RWPE2 (cell line): ENCODE results near the gene SYT2.
"Not testable (repeated sequence)": the region's sequence is repeated elsewhere in the genome, so short reads cannot be mapped to it uniquely, and the experiment has no call there.

Experiments
- ATAC-seq: fragments of 200-7000 bp; cut with Tn5 transposase; 3 replicates; pipeline ENCODE4 v1.9.1; 2021; ENCODE audit warnings: low read depth
- DNase-seq: peaks from one replicate; pipeline ENCODE4 v3.0.0-alpha.2; 2020; ENCODE audit warnings: low spot score
- H3K27ac ChIP-seq: fragments of 450-650 bp; 2 replicates; pipeline ENCODE4 v1.5.1; 2017; ENCODE audit warnings: mild to moderate bottlenecking; ENCODE audit not compliant: poor library complexity, severe bottlenecking
- H3K27me3 ChIP-seq: fragments of 250-450 bp; sonication (Bioruptor Pico); 2 replicates; pipeline ENCODE4 v1.5.1; 2021; ENCODE audit warnings: mild to moderate bottlenecking, moderate library complexity; ENCODE audit not compliant: insufficient read depth, poor library complexity, severe bottlenecking
- H3K36me3 ChIP-seq: fragments of 250-450 bp; sonication (Bioruptor Pico); 2 replicates; pipeline ENCODE4 v1.5.1; 2020; ENCODE audit warnings: low read depth, mild to moderate bottlenecking, moderate library complexity
- H3K4me1 ChIP-seq: fragments of 250-450 bp; sonication (Bioruptor Pico); 2 replicates; pipeline ENCODE4 v1.5.1; 2021; ENCODE audit warnings: mild to moderate bottlenecking, moderate library complexity; ENCODE audit not compliant: insufficient read depth, poor library complexity, severe bottlenecking
- H3K4me3 ChIP-seq: fragments of 250-450 bp; sonication (Bioruptor Pico); 2 replicates; pipeline ENCODE4 v1.5.1; 2021; ENCODE audit warnings: mild to moderate bottlenecking, moderate library complexity; ENCODE audit not compliant: severe bottlenecking
- H3K9me3 ChIP-seq: fragments of 250-450 bp; sonication (Bioruptor Pico); 2 replicates; pipeline ENCODE4 v1.5.1; 2021; ENCODE audit warnings: mild to moderate bottlenecking, moderate library complexity; ENCODE audit not compliant: severe bottlenecking
- CTCF ChIP-seq: fragments of 450-650 bp; IDR thresholded peaks from one replicate; pipeline ENCODE4 v1.5.1; 2017; ENCODE audit warnings: mild to moderate bottlenecking, moderate library complexity; ENCODE audit not compliant: poor library complexity, severe bottlenecking

Gene SYT2

GRCh38 chr1:202750024-202750423 is 39.8 kb upstream of the SYT2 start:
- ATAC-seq (no peak), DNase-seq (no peak)
- H3K4me1 ChIP-seq: no peaks in the 10 kb centered on the region
- no peak for TF ChIP-seq CTCF
- no peaks in the 10 kb centered on the region for H3K9me3 ChIP-seq
- H3K36me3 ChIP-seq: peaks cover 98% of the 10 kb centered on the region
- no peaks in the 10 kb centered on the region for H3K27me3 ChIP-seq
- H3K27ac ChIP-seq: no peak overlapping the region
- H3K4me3 ChIP-seq: no peak overlapping the region

- no peak for ATAC-seq
- H3K36me3 ChIP-seq: peaks cover 95% of the 10 kb centered on the region
These were observed 35.2 kb upstream of the SYT2 start for GRCh38 chr1:202745323-202745888.

GRCh38 chr1:202744770-202745169 is 34.5 kb upstream of the SYT2 start:
- ATAC-seq, DNase-seq, H3K27me3 ChIP-seq, H3K9me3 ChIP-seq, H3K4me3 ChIP-seq, H3K27ac ChIP-seq, H3K4me1 ChIP-seq: not testable (repeated sequence)
- peaks cover 89% of the 10 kb centered on the region for H3K36me3 ChIP-seq

More at GRCh38 chr1:202745323-202745888, 35.2 kb upstream of the SYT2 start:
- Histone ChIP-seq H3K27me3 (no peaks in the 10 kb centered on the region), H3K4me3 (no peak overlapping the region), H3K9me3 (no peaks in the 10 kb centered on the region), H3K4me1 (no peaks in the 10 kb centered on the region), H3K27ac (no peak overlapping the region)
- no peak for TF ChIP-seq CTCF
- no peak for DNase-seq

- TF ChIP-seq CTCF: no peak
- Histone ChIP-seq H3K9me3 (no peaks in the 10 kb centered on the region), H3K4me3 (no peak overlapping the region), H3K36me3 (peaks cover 86% of the 10 kb centered on the region), H3K4me1 (no peaks in the 10 kb centered on the region), H3K27me3 (no peaks in the 10 kb centered on the region), H3K27ac (no peak overlapping the region)
- no peak for DNase-seq
- ATAC-seq: no peak
These were observed 32.2 kb upstream of the SYT2 start for GRCh38 chr1:202742496-202742895.

- H3K36me3 ChIP-seq: peaks cover 98% of the 10 kb centered on the region
- no peak for DNase-seq
- H3K4me1 ChIP-seq: no peaks in the 10 kb centered on the region
- H3K9me3 ChIP-seq: no peaks in the 10 kb centered on the region
- no peak overlapping the region for H3K27ac ChIP-seq
- H3K27me3 ChIP-seq: no peaks in the 10 kb centered on the region
- TF ChIP-seq CTCF: no peak
- ATAC-seq: no peak
- no peak overlapping the region for H3K4me3 ChIP-seq
These were observed 23.0 kb upstream of the SYT2 start for GRCh38 chr1:202733251-202733650.
